ENCODE measurements around the gene NHEJ1.

The NHEJ1 gene

DNA sequence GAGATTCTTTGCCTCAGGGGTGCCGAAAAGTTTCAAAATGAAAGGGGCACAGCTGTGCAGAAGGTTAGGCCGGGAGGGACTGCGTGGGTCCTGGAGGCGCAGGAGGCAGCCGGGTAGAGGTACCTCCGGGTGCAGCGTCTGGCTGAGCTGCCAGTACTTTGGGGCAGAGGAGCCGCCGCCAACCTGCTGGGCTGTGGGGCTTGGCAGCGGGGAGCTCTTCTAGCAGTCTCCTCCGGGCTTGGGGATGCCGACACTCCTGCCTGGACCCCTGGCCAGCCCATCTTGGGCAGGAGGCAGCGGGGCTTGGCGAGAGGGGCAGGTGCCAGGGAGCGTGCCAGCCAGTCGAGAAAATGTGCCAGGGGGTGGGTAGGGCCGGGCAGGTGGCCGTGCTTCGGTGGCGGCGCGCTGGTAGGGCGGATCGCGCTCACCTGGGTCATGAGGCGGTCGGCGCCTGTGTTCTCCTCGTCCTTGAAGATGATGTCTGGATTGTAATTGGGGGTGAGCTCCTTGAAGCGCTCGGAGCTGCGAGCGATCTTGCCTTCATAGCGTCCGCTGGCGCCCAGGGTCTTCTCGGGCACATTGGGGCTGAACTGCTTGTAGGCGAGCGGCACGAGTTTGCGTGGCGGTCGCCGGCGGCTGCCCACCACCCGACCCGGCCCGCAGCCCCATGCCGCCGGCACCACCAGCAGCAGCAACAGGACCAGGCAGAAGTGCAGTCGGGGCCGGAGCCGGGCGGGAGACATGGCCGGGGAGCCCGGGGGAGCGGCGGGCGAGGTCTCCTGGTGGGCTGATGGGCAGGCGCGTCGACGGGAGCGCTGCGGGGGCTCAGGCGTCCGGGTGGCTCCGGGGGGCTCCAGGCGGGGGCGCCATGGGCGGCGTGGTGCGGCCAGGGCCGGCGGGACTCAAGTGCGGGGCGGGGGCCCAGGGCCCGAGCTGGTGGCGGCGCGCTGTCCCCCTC is 100.6 kb downstream of the NHEJ1 start:
- no peak for DNase-seq (ENCODE audit: low spot score)
- no peak for FAIRE-seq

DNA sequence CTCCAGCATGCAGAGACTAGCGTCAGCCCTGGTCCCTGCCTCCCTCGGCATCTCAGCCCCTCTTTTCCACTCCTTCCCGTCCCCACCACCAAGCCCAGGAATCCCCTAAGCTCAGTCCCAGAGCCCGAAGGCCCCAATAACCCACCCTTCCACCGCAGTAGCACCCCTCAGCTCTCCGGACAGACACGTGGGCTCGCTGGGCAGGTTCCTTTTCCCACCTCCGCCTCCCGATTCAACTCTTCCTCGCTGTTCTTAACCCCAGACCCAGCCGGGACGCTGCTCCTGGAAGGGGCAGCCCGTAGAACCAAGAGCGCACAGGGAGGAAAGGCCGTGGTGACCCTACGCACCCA is 101.3 kb downstream of the NHEJ1 start:
- DNase-seq (ENCODE audit: low spot score) (no peak), FAIRE-seq (no peak)

DNA sequence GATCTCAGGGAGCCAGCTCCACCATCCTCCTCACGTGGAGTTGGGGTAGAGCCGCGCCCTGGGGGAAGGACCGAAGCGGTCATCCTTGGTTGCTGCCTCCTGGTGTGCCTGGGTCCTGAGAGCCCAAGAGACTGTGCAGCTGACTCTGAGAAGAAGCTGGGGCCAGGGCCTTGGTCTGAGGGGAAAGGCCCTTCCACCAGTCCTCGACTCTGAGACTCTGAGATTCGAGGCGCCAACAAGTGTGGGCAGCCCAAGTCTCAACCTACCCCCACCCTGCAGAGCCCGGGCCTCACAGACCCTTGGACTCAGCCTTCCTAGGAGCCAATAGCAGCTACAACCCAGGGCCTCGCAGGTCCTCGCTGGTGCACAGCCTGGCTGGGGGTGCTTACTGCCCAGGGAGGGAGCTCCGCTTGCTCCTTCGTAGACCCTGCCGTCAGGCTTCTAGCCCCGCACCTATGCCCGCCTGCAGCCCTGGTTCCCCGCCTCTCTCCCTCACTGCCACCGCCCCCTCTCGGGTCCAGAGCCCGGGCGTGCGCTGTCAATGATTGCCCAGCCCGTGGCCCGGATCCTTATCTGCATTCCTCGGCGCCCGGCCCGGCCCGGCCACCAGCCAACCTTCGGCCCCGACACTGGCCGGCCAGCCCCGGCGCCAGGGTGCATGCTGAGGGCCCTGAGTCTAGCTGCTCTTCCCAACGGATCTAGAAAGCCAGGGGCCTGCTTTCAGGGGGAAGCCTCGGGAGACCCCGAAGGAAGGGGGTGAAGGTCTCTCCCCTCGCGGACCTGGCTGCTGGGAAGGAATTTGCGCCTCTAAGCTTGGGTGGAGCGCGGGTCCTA is 101.9 kb downstream of the NHEJ1 start:
- no peak for DNase-seq (ENCODE audit: low spot score)
- FAIRE-seq = no peak

- FAIRE-seq = peak; percentile 69
- peak; percentile 89 for DNase-seq (ENCODE audit: low spot score)
These were observed 102.7 kb downstream of the NHEJ1 start for GRCh38 chr2:219057709-219058540.

- no peak for FAIRE-seq
- no peak for DNase-seq (ENCODE audit: low spot score)
These were observed 103.5 kb downstream of the NHEJ1 start for GRCh38 chr2:219056896-219057708.

- DNase-seq (ENCODE audit: low spot score) (no peak), FAIRE-seq (no peak)
These were observed 104.3 kb downstream of the NHEJ1 start for GRCh38 chr2:219056176-219056895.

DNA sequence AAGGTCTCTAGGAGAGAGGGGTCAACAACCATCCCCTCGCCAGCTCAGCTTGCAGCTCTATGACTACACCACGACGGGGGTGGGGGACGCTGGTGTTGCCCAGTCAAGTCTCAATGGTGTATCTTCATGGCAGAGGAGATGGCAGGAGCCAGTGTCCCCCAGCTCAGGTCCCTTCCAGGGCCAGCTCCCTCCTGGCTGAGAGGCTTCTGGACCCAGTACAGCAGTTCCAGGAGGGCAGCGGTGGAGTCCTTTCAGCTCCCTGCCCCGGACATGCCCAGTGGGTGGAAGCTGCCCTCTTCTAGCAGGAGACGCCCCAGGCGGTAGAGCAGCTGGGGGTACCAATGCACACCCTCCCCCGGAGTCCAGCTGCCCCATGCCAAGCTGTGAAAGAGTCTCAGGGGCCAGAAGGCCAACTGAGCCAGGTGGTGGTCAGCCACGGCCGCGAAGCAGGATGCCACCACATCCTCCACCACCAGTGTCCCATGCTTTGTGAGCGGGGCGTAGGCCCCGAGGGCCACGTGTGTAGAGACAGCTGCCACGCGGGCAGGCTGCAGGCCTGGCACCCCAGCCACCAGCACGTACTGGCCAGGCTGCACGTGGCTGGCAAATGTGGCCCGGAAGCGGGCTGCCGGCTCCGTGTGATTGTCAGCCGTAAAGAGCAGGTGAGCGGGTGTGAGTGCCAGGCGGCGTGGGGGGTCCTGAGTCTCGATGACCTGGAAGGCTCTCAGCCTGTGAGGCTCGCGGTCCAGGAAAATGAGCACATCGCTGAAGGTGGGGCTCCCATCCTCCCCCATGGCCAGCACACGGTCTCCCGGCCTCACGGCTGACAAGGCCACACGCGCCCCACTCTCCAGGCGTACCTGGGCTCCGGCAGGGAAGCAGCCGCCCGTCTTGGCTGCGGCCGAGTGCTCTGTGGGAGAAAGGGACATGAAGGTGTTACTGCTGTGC is 105.4 kb downstream of the NHEJ1 start:
- DNase-seq (ENCODE audit: low spot score) = no peak
- no peak for FAIRE-seq

- FAIRE-seq (no peak), DNase-seq (ENCODE audit: low spot score) (peak; percentile 37)
These were observed 111.3 kb downstream of the NHEJ1 start for GRCh38 chr2:219049282-219049681.

DNA sequence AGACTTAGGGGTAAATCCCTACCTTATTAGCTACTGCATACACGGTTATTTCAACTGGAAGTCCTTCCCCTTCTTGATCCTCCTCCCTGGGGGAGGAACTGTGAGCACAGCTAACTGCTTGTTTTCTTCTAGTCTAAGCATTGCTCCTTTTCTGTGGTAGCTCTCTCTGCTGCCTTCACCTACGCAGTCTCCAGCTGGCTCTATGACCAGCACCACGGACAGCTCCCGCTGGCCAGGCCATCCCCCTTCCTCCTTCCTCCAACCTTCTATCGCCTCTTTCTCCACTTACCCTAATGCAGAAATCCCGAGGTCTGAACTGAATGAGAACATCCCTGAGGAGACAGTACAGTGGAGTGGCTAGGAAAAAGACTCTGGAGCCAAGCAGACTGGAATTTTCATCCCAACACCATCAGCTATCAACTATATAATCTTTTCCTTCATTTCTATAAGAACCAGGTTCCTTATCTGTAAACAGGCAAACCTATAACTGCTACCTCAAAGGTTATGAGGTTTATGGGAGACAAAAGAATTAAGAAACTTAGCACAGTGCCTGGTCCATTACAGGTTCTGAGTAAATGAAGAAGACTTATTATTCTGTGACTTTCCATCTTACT is 114.6 kb downstream of the NHEJ1 start:
- no peak for FAIRE-seq
- DNase-seq (ENCODE audit: low spot score) = peak; percentile 61

DNA sequence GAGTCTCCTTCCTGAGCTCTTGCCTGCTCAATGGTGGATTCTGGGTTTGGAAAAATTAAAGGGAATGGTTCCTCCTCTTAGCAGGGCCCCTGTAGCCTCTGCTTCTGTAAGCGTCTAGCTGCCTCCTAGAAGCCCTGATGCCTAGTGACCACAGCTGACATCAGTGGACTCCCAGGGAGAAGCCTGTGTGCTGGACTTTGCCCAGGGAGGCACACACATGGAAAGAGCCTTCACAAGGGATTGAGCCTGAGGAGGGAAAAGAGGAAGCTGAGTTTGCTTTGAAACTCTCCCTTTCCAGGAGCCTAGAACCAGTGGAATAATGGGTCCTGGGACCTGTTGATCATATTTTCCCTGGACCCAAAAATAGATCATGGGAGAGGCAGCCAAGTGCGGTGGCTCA is 117.9 kb downstream of the NHEJ1 start:
- no peak for FAIRE-seq
- DNase-seq (ENCODE audit: low spot score) = no peak

DNA sequence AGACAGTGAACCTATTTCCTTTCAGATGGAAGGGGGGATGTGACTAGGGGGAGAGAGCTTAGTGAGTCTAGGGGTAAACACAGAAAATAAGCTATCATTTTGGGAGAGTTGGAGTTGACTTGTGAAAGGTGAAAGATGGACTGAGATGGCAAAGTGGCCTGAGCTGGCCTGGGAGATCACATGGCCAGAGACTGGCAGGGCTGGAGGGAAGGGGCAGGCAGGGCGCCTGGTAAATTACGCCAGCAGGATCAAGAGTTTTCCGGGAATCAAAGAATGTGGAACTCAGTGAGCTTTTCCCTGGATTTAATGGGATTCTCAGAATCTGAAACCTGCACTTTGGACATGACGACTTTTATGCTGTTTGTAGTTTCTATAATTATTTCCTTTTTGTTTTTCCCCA is 118.5 kb downstream of the NHEJ1 start:
- DNase-seq (ENCODE audit: low spot score) (no peak), FAIRE-seq (no peak)

DNA sequence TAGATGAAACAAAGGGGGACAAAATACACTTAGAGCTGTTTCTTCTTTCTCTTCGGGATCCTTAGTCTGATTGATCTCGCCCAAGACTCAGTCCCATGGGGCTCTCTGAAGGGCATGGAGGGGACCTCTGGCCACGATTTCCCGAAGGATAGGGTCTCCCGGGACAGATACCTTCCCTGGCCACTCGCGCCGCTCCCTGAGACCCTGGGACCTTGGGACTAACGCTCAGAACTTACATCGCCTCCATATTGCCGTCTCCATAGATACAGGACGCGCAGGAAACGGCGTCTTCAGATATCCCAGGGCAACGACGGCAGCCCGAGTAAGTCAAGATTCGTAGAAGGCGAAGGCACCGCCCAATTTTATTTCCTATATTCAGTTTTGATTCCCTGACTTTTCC is 119.4 kb downstream of the NHEJ1 start, which contains the start of gene CFAP65:
Gene CFAP65 (minus strand): TSS at position 265 of the 400 bp plus-strand sequence. CDS start 2,468 bp downstream, outside the sequence.
- FAIRE-seq = no peak
- DNase-seq (ENCODE audit: low spot score) = peak; percentile 83

DNA sequence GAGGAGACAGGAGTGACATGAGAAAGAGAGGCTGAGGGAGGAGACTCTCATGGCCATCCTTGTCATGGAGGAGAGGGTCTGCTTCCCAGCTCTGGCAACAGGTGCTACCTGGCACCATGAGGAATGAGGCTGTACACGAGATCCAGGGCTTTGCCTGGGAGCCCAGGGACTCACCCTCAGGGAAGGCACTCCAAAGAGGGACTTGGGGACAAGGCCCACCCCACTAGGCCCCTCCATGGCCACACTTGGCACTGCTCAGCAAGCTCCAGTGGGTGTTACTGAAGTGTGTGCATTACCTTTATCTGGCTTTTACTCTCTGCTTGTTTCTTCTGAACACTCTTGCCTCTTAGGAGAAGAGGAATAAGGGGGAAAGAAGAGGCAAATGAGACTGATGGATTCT is 122.0 kb downstream of the NHEJ1 start:
- no peak for FAIRE-seq
- DNase-seq (ENCODE audit: low spot score) = no peak

GRCh38 chr2:219037783-219038499 is 122.7 kb downstream of the NHEJ1 start:
- FAIRE-seq (no peak), DNase-seq (ENCODE audit: low spot score) (no peak)

DNA sequence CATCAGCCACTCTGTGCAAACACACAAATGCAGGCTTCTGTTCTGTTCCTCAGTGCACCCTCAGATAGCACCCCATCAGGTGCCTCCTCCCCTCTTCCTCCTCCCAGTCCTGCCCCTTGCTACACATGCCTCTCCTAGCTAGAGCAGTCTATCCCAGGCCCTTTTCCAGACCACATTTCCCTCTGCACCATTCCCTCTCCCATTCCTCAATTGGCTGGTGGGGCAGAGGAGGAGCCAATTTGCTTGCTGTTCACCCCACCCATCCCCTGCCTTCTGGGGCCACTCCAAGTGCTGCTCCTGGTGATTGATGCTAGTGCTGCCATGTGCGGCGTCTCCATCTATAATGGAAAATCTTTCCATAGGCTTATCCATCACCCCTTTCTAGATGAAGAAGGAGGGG is 124.7 kb downstream of the NHEJ1 start:
- DNase-seq (ENCODE audit: low spot score) (no peak), FAIRE-seq (no peak)

- no peak for FAIRE-seq
- DNase-seq (ENCODE audit: low spot score) = no peak
These were observed 125.8 kb downstream of the NHEJ1 start for GRCh38 chr2:219034823-219035222.

DNA sequence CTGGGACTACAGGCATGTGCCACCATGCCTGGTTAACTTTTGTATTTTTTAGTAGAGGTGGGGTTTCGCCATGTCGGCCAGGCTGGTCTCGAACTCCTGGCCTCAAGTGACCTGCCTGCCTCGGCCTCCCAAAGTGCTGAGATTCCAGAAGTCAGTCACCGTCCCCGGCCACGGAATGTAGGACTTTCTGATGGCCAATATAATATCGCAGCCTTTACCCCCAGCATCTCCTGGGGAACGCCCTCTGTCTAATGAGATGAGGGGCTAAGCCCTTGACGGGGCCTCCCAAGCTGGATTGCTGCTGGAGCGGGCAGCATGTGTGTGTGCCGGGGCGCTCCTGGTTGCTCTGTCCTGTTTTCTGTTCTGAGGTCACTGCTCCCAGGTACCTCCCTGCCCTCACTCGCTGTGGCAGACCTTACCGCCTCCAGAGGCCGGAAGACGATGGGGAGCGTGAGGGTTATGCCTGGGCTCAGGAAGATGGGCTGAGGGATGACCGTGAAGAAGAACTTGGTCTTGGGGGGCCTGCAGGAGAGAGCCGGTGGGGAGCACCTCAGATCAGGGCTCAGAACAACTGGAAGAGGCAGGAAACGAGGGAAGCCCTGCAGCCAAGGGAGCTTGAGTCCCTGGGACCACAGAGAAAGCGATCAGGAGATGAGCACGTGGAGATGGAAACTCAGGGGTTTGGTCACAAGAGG is 128.4 kb downstream of the NHEJ1 start:
- FAIRE-seq (no peak), DNase-seq (ENCODE audit: low spot score) (no peak)

All from urothelium cell line (cell line).